ENCODE data around the gene TRABD. TPM values are rescaled to one million over a fixed set of nuclear protein-coding genes. Genes with fewer than 3 reads are reported as not detected.

TRABD gene
- total RNA-seq, 1 donor from 2014 or later, result 35.7 TPM

DNA sequence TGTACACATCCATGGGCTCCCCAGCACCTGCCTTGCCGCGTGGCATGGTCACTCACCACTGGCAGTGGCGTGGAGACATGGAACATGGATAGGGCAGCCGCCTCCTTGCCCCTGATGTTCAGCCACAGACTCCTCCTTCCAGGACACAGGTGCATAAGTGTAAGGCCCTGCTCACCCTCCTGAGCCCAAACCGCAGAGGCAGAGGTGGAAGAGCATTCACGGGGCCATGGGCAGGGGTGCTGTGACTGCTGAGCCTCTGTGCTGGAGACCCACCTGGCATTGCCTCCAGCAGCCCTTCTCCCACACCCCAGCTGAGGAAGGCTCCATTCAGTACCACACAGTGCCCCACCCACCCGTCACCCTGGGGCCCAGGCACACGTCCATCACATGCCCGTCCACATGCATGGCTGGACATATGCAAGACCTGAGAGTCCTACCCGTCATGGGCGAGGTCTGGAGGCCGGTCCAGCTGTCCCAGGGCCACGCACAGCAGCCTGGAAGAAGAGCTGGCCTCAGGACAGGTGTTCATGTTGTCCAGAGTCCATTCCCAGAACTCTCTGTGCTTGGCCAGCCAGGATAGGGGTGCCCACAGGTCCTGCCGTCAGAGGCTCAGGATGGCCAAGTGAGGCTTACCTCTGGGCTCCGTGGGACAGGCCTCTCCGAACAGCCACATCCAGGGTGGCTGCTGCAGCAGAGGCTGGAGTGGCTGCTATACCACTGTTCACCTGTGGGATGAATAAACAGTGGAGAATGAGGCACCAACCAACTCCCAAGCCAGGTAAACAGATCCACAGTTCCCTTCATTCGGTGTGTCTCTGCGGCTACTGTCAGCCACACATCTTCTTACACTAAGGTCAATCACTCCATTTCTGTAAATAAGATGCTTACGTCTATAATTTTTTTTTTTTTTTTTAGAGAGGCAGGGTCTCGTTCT, 60.8 kb downstream of the TRABD start:
- H3K4me2 ChIP-seq (ENCODE audit: low read length), result peak overlapping the region; percentile 99
- peaks cover 56% of the 10 kb centered on the region for H4K20me1 ChIP-seq (ENCODE audit: insufficient read depth, low read length)
- Mint-ChIP-seq H3K27ac (ENCODE audit: unreplicated experiment) (no peak overlapping the region), H3K4me3 (ENCODE audit: unreplicated experiment) (peak overlapping the region; percentile 40), H3K4me1 (ENCODE audit: low read depth, unreplicated experiment) (peaks cover 14% of the 10 kb centered on the region), H3K36me3 (ENCODE audit: low read depth, unreplicated experiment) (peaks cover 5% of the 10 kb centered on the region), H3K9me3 (ENCODE audit: unreplicated experiment) (no peaks in the 10 kb centered on the region), H3K27me3 (ENCODE audit: low read depth, unreplicated experiment) (no peaks in the 10 kb centered on the region)
- no peaks in the 10 kb centered on the region for H3K9me3 ChIP-seq (ENCODE audit: insufficient read depth, low read depth, low read length)
- FAIRE-seq, result no peak
- peaks cover 74% of the 10 kb centered on the region for H3K79me2 ChIP-seq (ENCODE audit: insufficient read depth, low read length)
- H3K27ac ChIP-seq (ENCODE audit: low read depth, low read length), result no peak overlapping the region
- no peak for TF ChIP-seq EZH2 (IDR thresholded peaks at IDR 0.05; ENCODE audit: insufficient read depth, low read length)
- no peak for TF ChIP-seq CTCF (IDR thresholded peaks at IDR 0.05; ENCODE audit: insufficient read depth, low read depth, low read length)
- peak overlapping the region; percentile 94 for H3K9ac ChIP-seq (ENCODE audit: low read length)
- no peaks in the 10 kb centered on the region for H3K27me3 ChIP-seq (ENCODE audit: insufficient read depth, low read length)
- peaks cover 46% of the 10 kb centered on the region for H3K4me1 ChIP-seq (ENCODE audit: insufficient read depth, low read length)
- DNase-seq (ENCODE audit: low read depth), result no peak
- no peaks in the 10 kb centered on the region for H3K36me3 ChIP-seq (ENCODE audit: insufficient read depth, low read length)
- H3K4me3 ChIP-seq (ENCODE audit: insufficient read depth, low read depth, low read length), result no peak overlapping the region
- H2AFZ ChIP-seq (ENCODE audit: low read depth, low read length), result no peak overlapping the region

- no peaks in the 10 kb centered on the region for H3K36me3 ChIP-seq (ENCODE audit: insufficient read depth, low read length)
- Mint-ChIP-seq H3K27ac (ENCODE audit: unreplicated experiment) (no peak overlapping the region), H3K27me3 (ENCODE audit: low read depth, unreplicated experiment) (no peaks in the 10 kb centered on the region), H3K4me1 (ENCODE audit: low read depth, unreplicated experiment) (peaks cover 9% of the 10 kb centered on the region), H3K36me3 (ENCODE audit: low read depth, unreplicated experiment) (peaks cover 5% of the 10 kb centered on the region), H3K9me3 (ENCODE audit: unreplicated experiment) (no peaks in the 10 kb centered on the region), H3K4me3 (ENCODE audit: unreplicated experiment) (no peak overlapping the region)
- FAIRE-seq (no peak), DNase-seq (ENCODE audit: low read depth) (no peak)
- H2AFZ ChIP-seq (ENCODE audit: low read depth, low read length), result no peak overlapping the region
- H3K27me3 ChIP-seq (ENCODE audit: insufficient read depth, low read length), result no peaks in the 10 kb centered on the region
- H3K27ac ChIP-seq (ENCODE audit: low read depth, low read length), result peak overlapping the region; percentile 37
- H3K9me3 ChIP-seq (ENCODE audit: insufficient read depth, low read depth, low read length), result no peaks in the 10 kb centered on the region
- H3K9ac ChIP-seq (ENCODE audit: low read length), result no peak overlapping the region
- peaks cover 40% of the 10 kb centered on the region for H3K4me1 ChIP-seq (ENCODE audit: insufficient read depth, low read length)
- H3K4me3 ChIP-seq (ENCODE audit: insufficient read depth, low read depth, low read length), result no peak overlapping the region
- H4K20me1 ChIP-seq (ENCODE audit: insufficient read depth, low read length), result peaks cover 57% of the 10 kb centered on the region
- TF ChIP-seq EZH2 (IDR thresholded peaks at IDR 0.05; ENCODE audit: insufficient read depth, low read length), result no peak
- no peak for TF ChIP-seq CTCF (IDR thresholded peaks at IDR 0.05; ENCODE audit: insufficient read depth, low read depth, low read length)
- peaks cover 62% of the 10 kb centered on the region for H3K79me2 ChIP-seq (ENCODE audit: insufficient read depth, low read length)
- peak overlapping the region; percentile 33 for H3K4me2 ChIP-seq (ENCODE audit: low read length)
These were observed 62.0 kb downstream of the TRABD start for GRCh38 chr22:50247748-50248147.
